Lower leg skin (tissue), 3 donors: Measurements from ENCODE around the gene ATP5IF1.

ENCODE experiments used
- POLR2A ChIP-seq, 2 donors: fragments of 450-650 bp; IDR thresholded peaks; one replicate each; pipeline ENCODE4 v1.6.1; 2016 to 2017; ENCODE audit warnings: antibody characterized with exemption in 2 of 2, mild to moderate bottlenecking in 1 of 2, moderate library complexity in 1 of 2
- TF ChIP-seq, protein P1 (sequence below), 3 donors: fragments of 450-650 bp; IDR thresholded peaks; one replicate each; pipeline ENCODE4 v1.5.1; 2016; ENCODE audit warnings: antibody characterized with exemption in 3 of 3, mild to moderate bottlenecking in 3 of 3, moderate library complexity in 2 of 3

DNA sequence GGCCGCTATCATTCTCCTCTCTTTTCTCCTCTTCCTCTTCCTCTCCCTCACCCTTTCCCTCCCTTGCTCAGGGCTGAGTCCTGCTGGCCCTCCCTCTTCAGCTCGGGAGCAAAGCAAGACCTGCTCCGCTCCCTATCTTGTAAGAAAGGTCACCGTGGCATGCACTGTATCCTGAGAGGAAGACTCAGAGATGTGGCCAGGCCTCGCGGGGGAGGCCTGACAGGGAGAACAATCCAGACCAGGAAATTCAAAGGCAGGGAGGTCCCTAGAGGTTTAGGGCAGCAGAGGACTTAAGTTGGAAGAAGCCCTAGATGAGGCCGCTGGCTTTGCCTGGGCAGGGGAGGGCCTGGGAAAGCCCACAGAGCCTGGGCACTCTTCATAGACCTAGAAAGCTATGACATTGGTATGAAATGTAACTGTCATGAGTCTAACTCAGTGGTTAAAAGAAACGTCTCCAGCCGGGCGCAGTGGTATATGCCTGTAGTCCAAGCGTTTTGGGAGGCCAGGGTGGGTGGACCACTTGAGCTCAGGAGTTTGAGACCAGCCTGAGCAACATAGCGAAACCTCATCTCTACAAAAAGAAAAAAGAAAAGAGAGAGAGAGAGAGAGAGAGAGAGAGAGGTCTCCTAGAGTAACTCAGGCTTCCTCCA is 44.8 kb upstream of the ATP5IF1 start:
- TF ChIP-seq, protein P1, sequence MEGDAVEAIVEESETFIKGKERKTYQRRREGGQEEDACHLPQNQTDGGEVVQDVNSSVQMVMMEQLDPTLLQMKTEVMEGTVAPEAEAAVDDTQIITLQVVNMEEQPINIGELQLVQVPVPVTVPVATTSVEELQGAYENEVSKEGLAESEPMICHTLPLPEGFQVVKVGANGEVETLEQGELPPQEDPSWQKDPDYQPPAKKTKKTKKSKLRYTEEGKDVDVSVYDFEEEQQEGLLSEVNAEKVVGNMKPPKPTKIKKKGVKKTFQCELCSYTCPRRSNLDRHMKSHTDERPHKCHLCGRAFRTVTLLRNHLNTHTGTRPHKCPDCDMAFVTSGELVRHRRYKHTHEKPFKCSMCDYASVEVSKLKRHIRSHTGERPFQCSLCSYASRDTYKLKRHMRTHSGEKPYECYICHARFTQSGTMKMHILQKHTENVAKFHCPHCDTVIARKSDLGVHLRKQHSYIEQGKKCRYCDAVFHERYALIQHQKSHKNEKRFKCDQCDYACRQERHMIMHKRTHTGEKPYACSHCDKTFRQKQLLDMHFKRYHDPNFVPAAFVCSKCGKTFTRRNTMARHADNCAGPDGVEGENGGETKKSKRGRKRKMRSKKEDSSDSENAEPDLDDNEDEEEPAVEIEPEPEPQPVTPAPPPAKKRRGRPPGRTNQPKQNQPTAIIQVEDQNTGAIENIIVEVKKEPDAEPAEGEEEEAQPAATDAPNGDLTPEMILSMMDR (IDR thresholded peaks at IDR 0.05): no peak
- TF ChIP-seq POLR2A (IDR thresholded peaks at IDR 0.05): no peak
